Pons (tissue), 1 donor: ENCODE results near the gene OPA3.

ENCODE experiments used
- DNase-seq: peaks from one replicate; pipeline ENCODE4 v3.0.0-alpha.2; 2016; ENCODE audit warnings: low spot score

Gene OPA3

DNA sequence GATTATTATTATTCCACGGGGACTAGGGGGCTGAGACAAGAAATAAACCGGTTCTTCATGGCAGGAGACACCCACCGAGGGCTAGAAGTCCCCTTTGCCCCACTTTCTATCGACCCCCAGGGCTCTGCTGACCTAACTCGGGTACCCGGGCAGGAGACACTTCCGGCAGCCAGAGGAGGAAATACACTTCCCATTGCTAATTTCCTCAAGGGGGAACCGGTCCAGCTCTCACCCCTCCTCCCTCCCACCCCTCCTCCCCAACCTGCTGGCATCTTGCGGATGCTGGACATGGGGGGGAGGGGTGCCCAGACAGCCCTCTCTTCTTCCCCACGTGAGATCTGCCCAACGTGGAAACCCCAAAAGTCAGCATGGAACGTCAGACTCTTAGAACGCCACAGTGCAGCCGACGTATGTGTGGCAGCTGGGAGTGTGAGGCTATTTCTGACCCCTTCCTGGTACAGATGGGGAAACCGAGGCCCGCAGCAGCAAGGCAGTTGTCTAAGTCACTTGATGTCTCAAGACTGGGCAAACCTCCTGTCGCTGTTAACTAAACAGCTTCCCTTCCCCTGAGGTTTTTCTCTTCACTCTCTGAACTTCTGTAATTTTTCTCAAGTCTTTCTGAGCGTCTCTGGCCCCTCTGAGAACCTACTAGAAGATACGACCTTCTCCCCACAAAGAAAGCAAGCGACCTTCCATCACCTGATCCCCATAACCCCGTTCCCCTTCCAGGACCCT, 13.8 kb upstream of the OPA3 start:
- DNase-seq: no peak

DNA sequence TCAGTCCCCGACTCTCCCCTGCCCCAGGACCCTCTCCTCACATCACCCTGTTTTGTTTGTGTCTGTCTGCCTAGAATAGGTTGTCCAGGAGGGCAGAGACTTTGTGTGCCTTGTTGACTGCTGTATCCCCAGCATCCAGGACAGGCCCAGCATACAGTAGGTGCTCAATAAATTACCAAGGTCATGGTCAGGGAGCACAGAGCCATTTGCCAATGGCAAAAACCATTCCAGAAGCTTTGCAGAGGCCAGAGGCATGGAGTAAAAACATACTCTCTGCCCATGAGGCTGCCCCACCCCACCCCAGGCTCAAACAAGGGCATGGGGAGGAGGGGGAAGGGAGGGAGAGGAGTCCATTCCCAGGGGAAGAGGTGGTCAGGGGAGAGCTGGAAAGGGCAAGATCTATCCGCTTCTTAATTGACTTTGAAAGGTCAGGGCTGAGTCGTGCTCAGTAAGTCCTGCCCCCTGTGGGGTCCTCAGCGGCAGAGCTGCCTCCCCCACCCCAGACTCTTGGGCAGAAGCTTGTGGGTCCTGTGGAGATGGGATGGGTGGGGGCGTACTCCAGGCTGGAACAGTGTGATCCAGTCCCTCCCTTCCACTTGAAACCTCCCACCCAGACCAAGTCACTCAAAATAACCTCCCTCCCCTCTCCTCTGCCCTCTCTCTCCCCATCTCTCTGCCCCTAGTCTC, 13.0 kb upstream of the OPA3 start:
- DNase-seq: no peak

- no peak for DNase-seq
Measured at GRCh38 chr19:45595814-45596213, 11.2 kb upstream of the OPA3 start.

GRCh38 chr19:45593520-45593919, 8.9 kb upstream of the OPA3 start:
- DNase-seq: no peak

- no peak for DNase-seq
Measured at GRCh38 chr19:45592366-45592765, 7.8 kb upstream of the OPA3 start.

DNA sequence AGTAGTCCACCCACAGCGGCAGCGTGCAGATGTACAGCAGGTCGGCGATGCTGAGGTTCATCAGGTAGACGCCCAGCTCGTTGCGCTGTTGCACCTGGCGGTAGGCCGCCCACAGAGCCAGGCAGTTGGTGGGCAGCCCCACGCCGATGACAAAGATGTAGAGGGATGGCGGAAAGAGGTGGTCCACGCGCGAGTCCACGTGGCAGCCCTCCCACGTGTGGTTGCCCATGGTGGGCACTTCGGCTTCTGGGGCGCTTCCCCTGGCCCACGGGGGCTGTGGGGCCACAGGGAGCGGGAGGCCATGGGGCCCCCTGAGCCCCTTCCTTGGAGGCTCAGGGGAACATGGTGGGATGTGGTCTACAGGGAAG, 7.0 kb upstream of the OPA3 start:
- DNase-seq: no peak

DNA sequence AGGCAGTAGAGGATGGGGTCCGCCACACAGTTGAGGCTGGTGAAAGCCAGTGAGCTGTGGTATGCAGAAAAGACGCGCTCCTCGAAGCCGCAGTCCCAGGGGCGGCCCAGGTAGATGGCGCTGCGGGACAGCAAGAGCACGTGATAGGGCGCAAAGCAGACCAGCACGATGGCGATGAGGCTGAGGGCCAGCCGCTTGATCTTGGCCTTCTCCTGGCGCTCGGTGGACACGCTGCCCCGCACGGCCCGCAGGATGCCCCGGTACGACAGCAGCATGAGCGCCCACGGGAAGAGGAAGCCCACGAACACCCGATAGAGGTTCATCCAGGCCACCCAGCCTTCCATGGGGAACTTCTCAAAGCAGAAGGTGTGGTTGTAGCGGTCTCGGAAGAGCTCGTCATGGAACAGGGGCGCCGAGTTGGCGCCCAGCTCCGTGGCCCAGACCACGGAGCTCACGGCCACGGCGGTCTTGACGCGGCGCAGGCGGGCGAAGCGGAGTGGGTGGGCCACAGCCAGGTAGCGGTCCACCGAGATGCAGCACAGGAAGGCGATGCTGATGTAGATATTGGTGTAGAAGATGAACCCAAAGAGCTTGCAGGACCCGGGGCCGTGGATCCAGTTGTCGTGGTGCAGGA, 6.5 kb upstream of the OPA3 start:
- no peak for DNase-seq

DNA sequence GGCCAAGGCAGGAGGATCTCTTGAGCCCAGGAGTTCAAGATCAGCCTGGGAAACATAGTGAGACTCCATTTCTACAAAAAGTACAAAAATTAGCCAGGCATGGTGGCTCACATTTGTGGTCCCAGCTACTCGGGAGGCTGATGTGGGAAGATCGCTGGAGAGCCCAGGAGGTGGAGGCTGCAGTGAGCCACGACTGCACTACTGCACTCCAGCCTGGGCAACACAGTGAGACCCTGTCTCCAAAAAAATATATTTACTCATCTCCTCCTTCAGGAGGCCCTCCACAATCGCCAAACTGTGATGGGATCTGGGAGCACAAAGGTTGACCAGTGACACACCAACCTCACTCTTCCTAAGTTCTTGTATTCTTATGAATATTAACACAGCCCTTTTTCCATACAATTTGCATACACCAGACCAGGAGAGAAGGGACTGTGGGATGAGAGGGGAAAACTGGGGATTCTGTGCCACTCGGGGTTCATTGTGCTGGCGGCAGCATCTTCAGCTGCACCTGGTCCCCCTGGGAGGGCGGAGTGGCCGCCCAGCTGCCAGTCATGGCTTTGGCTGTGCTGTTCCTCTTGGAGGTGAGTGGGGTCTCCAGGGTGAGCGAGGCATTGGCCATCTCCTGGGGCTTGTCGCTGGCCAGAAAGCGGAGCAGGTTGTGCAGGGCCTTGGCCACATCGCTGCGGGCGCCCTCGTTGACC, 5.8 kb upstream of the OPA3 start:
- DNase-seq: no peak

DNA sequence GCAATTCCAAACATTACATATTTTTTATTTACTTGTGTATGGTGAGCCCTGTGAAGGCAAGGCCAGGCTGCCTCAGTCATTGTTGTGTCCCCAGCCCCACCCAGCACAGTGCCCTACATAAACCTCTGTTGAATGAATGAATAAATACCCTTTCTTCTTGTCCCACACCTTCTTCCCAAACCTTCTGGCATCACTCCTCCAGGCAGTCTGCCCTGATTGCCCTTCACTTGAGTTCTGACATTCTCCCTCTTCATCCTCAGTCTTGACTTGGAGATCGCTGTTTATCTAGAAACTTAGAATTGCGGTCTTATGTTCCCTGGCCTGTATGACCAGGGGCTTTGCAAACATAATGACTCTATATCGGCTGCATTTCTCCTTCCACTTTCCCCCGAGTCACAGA, 5.2 kb upstream of the OPA3 start:
- no peak for DNase-seq

- no peak for DNase-seq
Measured at GRCh38 chr19:45587873-45588272, 3.3 kb upstream of the OPA3 start.

DNA sequence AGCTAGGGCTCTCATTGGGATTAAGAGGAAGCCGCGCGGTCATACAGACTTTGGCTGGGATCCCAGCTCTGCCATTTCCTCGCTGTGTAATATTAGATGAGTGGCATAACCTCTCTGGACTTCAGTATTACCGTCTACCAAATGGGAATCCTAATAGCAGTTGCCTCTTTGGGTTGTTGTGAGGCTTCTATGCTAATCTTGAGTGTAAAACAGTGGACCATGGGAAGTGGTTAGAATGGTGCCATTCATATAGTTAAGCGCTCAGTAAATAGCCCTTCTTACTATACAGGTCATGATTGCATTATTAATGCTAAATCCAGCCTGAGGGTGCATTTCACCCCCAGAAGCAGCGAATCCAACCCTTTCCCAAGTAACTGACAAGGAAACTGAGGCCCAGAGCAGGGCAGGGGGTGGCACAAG, 566 bp upstream of the OPA3 start:
- DNase-seq: no peak

GRCh38 chr19:45581576-45581975, 3.0 kb downstream of the OPA3 start:
- peak; percentile 46 for DNase-seq

DNA sequence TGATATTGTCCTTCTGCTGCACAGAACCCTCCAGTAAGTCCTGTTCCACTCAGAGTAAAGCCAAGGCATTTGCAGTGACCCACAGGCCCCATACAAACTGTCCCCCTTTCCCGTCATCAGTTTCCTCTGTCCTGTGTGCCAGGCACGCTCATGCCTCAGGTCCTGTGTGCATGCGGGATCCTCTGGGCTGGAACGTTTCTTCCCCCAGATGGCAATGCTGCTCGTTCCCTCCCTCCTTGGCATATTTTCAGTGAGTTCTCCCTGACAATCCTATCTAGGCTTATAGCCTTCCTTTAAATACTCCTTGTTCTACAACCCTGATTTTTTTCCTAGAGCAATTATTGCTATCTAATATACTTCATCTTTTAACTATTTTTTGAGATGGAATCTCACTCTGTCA, 5.7 kb downstream of the OPA3 start:
- DNase-seq: no peak

DNA sequence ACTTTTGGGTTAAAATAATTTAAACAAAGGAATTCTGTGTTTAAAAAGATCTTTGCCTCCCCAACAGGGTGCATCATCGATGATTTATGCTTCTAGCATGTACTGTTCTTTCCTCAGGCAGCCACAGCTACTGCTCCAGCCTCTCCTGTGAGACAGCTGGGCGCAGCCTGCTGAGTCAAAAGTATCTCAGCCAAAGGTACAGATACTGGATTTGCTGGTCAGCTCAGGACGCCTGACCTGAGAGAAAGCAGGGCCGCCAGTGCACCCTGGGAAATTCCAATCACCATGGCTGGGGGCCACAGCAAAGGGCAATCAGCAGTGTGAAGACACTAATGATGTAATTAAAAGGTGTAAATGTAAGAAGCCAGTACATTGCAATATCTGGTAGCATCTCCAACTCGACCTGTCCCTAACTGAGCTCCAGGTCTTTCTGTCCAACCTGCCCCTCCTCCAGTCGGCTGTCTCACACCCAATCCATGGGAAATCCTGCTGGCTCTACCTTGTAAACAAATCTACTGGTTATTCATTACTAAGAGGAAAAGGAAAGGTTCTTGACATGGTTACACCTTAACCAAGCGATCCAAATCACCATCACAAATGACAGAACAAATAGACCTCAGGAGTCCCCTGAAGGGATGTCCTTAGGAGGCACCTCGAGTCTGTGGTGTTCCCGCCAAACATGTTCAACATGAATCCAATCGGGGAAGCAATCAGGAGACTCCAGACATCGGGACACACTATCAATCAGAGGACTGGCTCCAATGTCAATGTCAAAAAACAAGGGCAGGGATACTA, 7.3 kb downstream of the OPA3 start:
- DNase-seq: no peak

DNA sequence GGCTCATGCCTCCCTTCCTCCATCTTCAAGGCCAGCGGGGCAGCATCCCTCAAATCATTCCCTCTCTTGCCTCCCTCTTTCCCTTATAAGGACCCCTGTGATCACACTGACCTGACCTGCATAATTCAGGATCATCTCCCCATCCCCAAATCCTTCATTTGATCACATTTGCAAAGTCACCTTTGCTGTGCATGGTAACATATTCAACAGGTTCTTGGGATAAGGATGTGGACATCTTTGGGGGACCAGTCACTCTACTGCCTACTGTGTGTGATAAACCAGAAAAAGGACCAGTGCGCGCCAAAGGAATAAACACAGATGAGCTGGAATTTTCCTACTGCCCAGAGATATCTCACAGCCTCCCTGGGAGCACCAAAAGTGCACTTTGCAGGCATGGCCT, 7.9 kb downstream of the OPA3 start:
- DNase-seq: no peak

DNA sequence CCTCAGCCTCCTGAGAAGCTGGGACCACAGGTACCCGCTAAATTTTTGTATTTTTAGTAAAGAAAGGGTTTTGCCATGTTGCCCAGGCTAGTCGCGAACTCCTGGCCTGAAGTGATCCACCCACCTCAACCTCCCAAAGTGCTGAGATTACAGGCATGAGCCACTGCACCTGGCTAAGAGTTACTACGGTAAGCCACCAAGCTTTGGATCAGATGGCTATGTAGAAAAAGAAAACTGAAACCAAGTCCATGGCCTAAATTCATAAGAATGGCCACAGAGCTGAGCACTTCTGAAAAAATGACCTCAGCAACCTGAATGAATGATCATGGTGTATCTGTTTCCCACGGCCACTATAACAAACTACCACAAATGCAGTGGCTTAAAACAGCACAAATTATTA, 9.4 kb downstream of the OPA3 start:
- DNase-seq: no peak

GRCh38 chr19:45574526-45574925, 10.1 kb downstream of the OPA3 start:
- no peak for DNase-seq

GRCh38 chr19:45571457-45572220, 13.0 kb downstream of the OPA3 start:
- DNase-seq: no peak

DNA sequence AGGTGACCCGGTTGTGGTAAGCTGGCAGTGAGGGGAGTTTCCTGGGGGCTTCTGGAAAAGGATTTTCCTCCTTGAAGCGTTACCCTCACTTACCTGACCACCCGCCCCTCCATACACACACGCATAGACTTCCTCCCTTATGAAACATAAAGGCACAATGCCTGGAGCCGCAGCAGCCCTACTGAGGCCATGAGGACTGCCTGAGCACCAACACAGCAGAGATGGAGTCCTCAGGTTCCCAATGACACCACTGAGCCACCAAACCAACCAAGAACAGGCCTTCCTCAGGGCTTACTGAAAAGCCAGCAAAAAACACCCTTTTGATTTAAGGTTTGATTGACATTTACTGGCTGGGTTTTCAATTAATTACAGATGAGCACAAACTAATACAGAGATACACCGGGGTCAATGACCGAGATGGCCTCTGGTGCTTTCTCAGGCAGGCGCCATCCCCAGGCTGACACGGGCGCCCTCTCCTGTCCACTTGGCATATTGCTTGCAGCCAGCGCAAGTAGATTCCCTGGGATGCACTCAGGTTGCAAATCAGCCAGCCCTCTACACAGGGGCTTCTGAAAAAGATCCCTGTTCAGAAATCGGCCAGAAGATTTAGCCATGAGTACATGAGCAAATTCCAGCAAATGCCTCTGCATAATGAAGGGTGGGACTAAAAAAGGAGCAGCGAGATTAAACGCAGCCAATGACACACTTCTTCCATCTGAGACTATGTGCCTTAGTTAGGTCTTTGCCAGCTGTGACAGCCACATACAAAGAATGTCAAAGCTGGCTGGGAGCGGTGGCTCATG, 14.8 kb downstream of the OPA3 start:
- no peak for DNase-seq

DNA sequence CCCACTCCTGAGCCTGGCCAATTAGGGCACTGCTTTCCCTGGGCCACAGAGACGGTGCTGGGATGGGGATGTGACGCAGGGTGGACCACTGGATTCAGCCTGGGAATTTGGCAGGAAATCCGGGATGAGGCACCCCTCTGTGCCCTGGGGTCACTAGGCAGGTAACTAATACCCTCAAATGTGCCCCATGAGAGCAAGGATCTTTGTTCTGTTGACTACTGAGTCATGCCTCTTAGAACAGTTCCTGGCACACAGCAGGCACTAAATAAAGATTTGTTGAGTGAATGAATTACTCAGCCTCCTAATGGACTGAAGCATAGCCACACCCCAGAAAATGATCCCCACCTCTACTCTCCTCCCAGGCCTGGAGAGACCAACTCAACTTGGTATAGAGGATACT, 15.9 kb downstream of the OPA3 start:
- no peak for DNase-seq
